HepG2 (cell line): ENCODE measurements around the gene AGMO. TPM values are rescaled to one million over a fixed set of nuclear protein-coding genes. Genes with fewer than 3 reads are reported as not detected.

Source experiments
- ATAC-seq: fragments of 200-7000 bp; cut with Tn5 transposase; 3 replicates; pipeline ENCODE4 v1.9.1; 2020; ENCODE audit warnings: mild to moderate bottlenecking, moderate library complexity
- BruUV-seq: library from RNA; stranded (reverse); fragments of 400-500 nt; replicated peaks from 2 replicates; lab custom pipeline; 2021; lab: Mats Ljungman, UMichigan
- CTCF ChIA-PET: fragments of 300-600 bp; formaldehyde crosslinking; extraction: SDS; loops from one replicate; lab custom pipeline; 2021; ENCODE audit warnings: low total read pairs, inconsistent platforms, low intra/inter-chr PET ratio; lab: Yijun Ruan, JAX
- POLR2A ChIA-PET: fragments of 350-600 bp; sonication (Branson Sonifier 250); formaldehyde crosslinking; loops from one replicate; lab custom pipeline; 2020; ENCODE audit warnings: antibody characterized with exemption, inconsistent platforms; lab: Yijun Ruan, JAX
- DNase-seq: peaks from one replicate; pipeline ENCODE4 v3.0.0-alpha.2; 2015; ENCODE audit warnings: low spot score
- FAIRE-seq: peaks from 3 replicates; lab custom pipeline; 2011; peaks lifted over from hg19 to GRCh38; lab: Jason Lieb, UNC
- H2AFZ ChIP-seq: one replicate; pipeline ENCODE4 v1.6.1; 2011; ENCODE audit warnings: low read length, inconsistent platforms
- H3K27ac ChIP-seq: fragments of 300-600 bp; 3 replicates; pipeline ENCODE4 v1.8.0; 2011; ENCODE audit warnings: mixed run types, mild to moderate bottlenecking, mixed read lengths, low read length, inconsistent platforms; ENCODE audit not compliant: insufficient read depth; ENCODE audit errors: extremely low read length
- H3K27me3 ChIP-seq, 2 experiments: fragments of 200-600 bp in 1 of 2; 2 replicates in 1 of 2; 3 replicates in 1 of 2; pipeline versions ENCODE4 v1.6.0 to v1.8.0; 2011; ENCODE audit warnings: low read length in 2 of 2, mild to moderate bottlenecking in 2 of 2, moderate library complexity in 2 of 2, inconsistent platforms in 1 of 2; ENCODE audit not compliant: insufficient read depth in 2 of 2, control insufficient read depth in 1 of 2
- H3K36me3 ChIP-seq, 2 experiments: fragments of 200-600 bp in 1 of 2; replicated peaks in 1 of 2; 2 replicates in 1 of 2; 3 replicates in 1 of 2; pipeline versions ENCODE4 v1.5.1 to v1.8.0; 2011; ENCODE audit warnings: low read length in 2 of 2, inconsistent platforms in 1 of 2; ENCODE audit not compliant: insufficient read depth in 2 of 2, control insufficient read depth in 1 of 2
- H3K4me1 ChIP-seq: 2 replicates; pipeline ENCODE4 v1.5.1; 2012; ENCODE audit warnings: low read length, inconsistent platforms; ENCODE audit not compliant: insufficient read depth
- H3K4me2 ChIP-seq: 2 replicates; pipeline ENCODE4 v1.6.0; 2011; ENCODE audit warnings: low read depth, low read length, inconsistent platforms
- H3K4me3 ChIP-seq, 3 experiments: fragments of 200-600 bp in 1 of 3; sonication (generic), shearing (Covaris generic) in 1 of 3; replicated peaks in 1 of 3; 2 replicates each; pipeline ENCODE4 v1.5.1; 2011 to 2016; ENCODE audit warnings: low read length in 3 of 3, inconsistent platforms in 2 of 3, low read depth in 2 of 3, mild to moderate bottlenecking in 2 of 3, control low read depth in 1 of 3, mixed read lengths in 1 of 3; ENCODE audit not compliant: insufficient read depth in 1 of 3
- H3K79me2 ChIP-seq: one replicate; pipeline ENCODE4 v1.6.1; 2011; ENCODE audit warnings: low read length, inconsistent platforms; ENCODE audit not compliant: insufficient read depth
- H3K9ac ChIP-seq: 2 replicates; pipeline ENCODE4 v1.6.0; 2011; ENCODE audit warnings: mild to moderate bottlenecking, low read depth, low read length, inconsistent platforms; ENCODE audit not compliant: insufficient read depth
- H3K9me3 ChIP-seq: 2 replicates; pipeline ENCODE4 v1.5.1; 2012; ENCODE audit warnings: mild to moderate bottlenecking, low read length
- H4K20me1 ChIP-seq: 2 replicates; pipeline ENCODE4 v1.6.0; 2011; ENCODE audit warnings: inconsistent platforms, mild to moderate bottlenecking, low read length, moderate library complexity; ENCODE audit not compliant: insufficient read depth
- FOXP1 ChIP-seq, 2 experiments: fragments of 450-650 bp in 1 of 2; IDR thresholded peaks; 2 replicates each; pipeline ENCODE4 v1.6.1; 2017 to 2018; ENCODE audit warnings: antibody characterized with exemption in 1 of 2
- GPN1 ChIP-seq: sonication (generic); formaldehyde crosslinking; IDR thresholded peaks from 2 replicates; pipeline ENCODE4 v1.5.1; 2020; ENCODE audit warnings: missing genetic modification reagents, borderline replicate concordance
- MAZ ChIP-seq, 2 experiments: sonication (generic) in 1 of 2; formaldehyde crosslinking in 1 of 2; IDR thresholded peaks; 2 replicates each; pipeline versions ENCODE4 v1.5.0 to v1.6.1; 2012 to 2020; ENCODE audit warnings: low read depth in 2 of 2, mild to moderate bottlenecking in 2 of 2, borderline replicate concordance in 1 of 2, improper control_type of control experiment in 1 of 2, low read length in 1 of 2, missing genetic modification reagents in 1 of 2, moderate library complexity in 1 of 2
- PHF5A ChIP-seq: IDR thresholded peaks from one replicate; pipeline ENCODE4 v1.6.1; 2018; ENCODE audit warnings: low read depth, missing genetic modification reagents; ENCODE audit not compliant: unreplicated experiment
- SKI ChIP-seq: fragments of 450-650 bp; IDR thresholded peaks from one replicate; pipeline ENCODE4 v1.6.1; 2018; ENCODE audit warnings: mild to moderate bottlenecking; ENCODE audit not compliant: partially characterized antibody
- SP2 ChIP-seq: sonication (generic); formaldehyde crosslinking; IDR thresholded peaks from 2 replicates; pipeline ENCODE4 v1.5.1; 2020; ENCODE audit warnings: mild to moderate bottlenecking, missing genetic modification reagents
- SRF ChIP-seq: IDR thresholded peaks from 2 replicates; pipeline ENCODE4 v1.6.1; 2011; ENCODE audit warnings: mild to moderate bottlenecking, low read depth, low read length, moderate library complexity
- ZBTB8A ChIP-seq: sonication (generic); formaldehyde crosslinking; IDR thresholded peaks from 2 replicates; pipeline ENCODE4 v1.4.0; 2020; ENCODE audit warnings: mild to moderate bottlenecking, low read depth, missing genetic modification reagents, borderline replicate concordance
- ZNF563 ChIP-seq: sonication (generic); formaldehyde crosslinking; IDR thresholded peaks from 2 replicates; pipeline ENCODE4 v1.8.0; 2022; ENCODE audit warnings: mild to moderate bottlenecking, moderate library complexity, missing genetic modification reagents
- ZNF781 ChIP-seq: sonication (generic); formaldehyde crosslinking; IDR thresholded peaks from 2 replicates; pipeline ENCODE4 v1.5.1; 2020; ENCODE audit warnings: borderline replicate concordance, mild to moderate bottlenecking, missing genetic modification reagents; ENCODE audit errors: not compliant biosample characterization
- WGBS: methylation state at CpG from one replicate; pipeline ENCODE4 v1.1.6; 2017; ENCODE audit warnings: low lambda C conversion rate; 5-methylcytosine and 5-hydroxymethylcytosine counted together
- in situ Hi-C: cut with HindIII; loops from 2 replicates; pipeline ENCODE4 v1.10.0; 2017; ENCODE audit warnings: low pct_unique_long_range_greater_than_20kb; ENCODE audit not compliant: extremely low pct_ligation_motif_present
- intact Hi-C: fragments of 100-400 bp; cut with micrococcal nuclease; formaldehyde crosslinking; loops from one replicate; pipeline ENCODE4 v1.10.0; 2022; ENCODE audit not compliant: unreplicated experiment
- polyA plus RNA-seq, 8 experiments: library from polyadenylated mRNA; depleted of rRNA in 3 of 8; stranded (reverse) in 7 of 8; unstranded in 1 of 8; fragments of >200 nt; fragmentation: Illumina TruSeq in 4 of 8; extraction: Trizol in 4 of 8; gene quantifications; 2 replicates each; pipeline versions ENCODE4 v1.2.1 to v1.2.3, GENCODE V29; 2011 to 2016; ENCODE audit warnings: low read depth in 4 of 8, missing spikeins in 1 of 8, mixed read lengths in 1 of 8; ENCODE audit not compliant: insufficient read depth in 1 of 8
- total RNA-seq, 5 experiments: library from RNA; depleted of rRNA; stranded (reverse); fragments of >200 nt; fragmentation: Illumina TruSeq; extraction: Trizol; gene quantifications; 2 replicates each; pipeline ENCODE4 v1.2.3, GENCODE V29; 2016; ENCODE audit warnings: low read depth in 1 of 5
- TF ChIP-seq, protein P1 (sequence below): sonication (generic); formaldehyde crosslinking; IDR thresholded peaks from 2 replicates; pipeline ENCODE4 v1.4.0; 2020; ENCODE audit warnings: missing genetic modification reagents
- TF ChIP-seq, protein P2 (sequence below): sonication (generic); formaldehyde crosslinking; IDR thresholded peaks from 2 replicates; pipeline ENCODE4 v1.8.1; 2022; ENCODE audit warnings: low read depth, mild to moderate bottlenecking, missing genetic modification reagents
- TF ChIP-seq, protein P3 (sequence below): sonication (generic); formaldehyde crosslinking; IDR thresholded peaks from 2 replicates; pipeline ENCODE4 v1.8.0; 2022; ENCODE audit warnings: missing genetic modification reagents, mild to moderate bottlenecking, moderate library complexity, borderline replicate concordance

AGMO gene
- total and polyA plus RNA-seq, 2 of the 13 experiments (the other 11 are each of a cell fraction or from before 2014, with no cell fraction given), result 0.22 to 0.50 TPM

DNA sequence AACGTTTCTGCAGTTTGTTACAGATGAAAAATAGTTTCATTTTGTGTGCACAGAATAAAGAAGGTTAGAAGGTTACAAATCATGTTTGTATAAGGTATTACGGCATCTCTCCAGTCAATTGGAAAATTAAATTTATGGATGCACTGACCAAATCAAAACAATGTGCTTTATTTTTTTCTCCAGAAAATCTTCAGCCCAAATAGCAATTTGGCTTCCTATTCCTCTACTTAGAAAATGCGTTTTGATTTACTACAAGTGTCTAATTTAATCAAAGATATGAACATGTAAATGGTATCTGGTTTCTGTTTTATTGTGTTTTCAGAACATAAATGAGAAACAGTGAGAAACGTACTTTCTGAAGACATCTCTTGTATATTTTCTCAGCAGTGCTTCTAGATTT, 63.4 kb downstream of the AGMO start (continued):
- TF ChIP-seq, protein P1, sequence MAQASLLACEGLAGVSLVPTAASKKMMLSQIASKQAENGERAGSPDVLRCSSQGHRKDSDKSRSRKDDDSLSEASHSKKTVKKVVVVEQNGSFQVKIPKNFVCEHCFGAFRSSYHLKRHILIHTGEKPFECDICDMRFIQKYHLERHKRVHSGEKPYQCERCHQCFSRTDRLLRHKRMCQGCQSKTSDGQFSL, result no peak

DNA sequence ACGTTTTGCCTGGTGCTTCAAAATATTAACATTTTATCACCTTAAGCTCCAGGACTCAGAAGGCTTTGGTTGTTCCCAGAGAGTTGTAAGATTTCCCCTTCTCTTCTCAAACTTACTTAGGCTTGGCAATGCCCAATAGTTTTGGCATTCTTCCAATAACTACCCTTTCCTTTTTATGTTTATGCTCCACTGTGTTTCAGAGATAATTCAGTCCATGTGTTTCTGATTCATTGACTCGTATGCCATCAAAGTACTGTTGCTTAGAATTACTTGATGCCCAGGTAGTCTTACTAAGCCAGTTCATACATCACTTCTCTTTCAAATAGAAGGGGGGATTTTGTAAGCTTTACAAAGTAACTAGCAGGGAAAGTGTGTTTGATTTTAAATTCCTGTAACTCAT, 66.6 kb downstream of the AGMO start:
- Histone ChIP-seq H3K9me3 (peaks cover 78% of the 10 kb centered on the region), H3K4me1 (no peaks in the 10 kb centered on the region), H3K27ac (no peak overlapping the region), H2AFZ (no peak overlapping the region), H3K79me2 (no peaks in the 10 kb centered on the region)
- no peak for DNase-seq
- POLR2A ChIA-PET, result no interaction called here
- no peak for TF ChIP-seq FOXP1 (IDR thresholded peaks at IDR 0.05)
- no peak for TF ChIP-seq FOXP1 (CRISPR knock-in tag; IDR thresholded peaks at IDR 0.05)
- TF ChIP-seq SKI, result no peak
- no peak for TF ChIP-seq SRF
- TF ChIP-seq GPN1 (CRISPR knock-in tag), result no peak
- no peak for TF ChIP-seq PHF5A (CRISPR knock-in tag)
- no peak for TF ChIP-seq ZBTB8A (CRISPR knock-in tag)
- TF ChIP-seq, protein P2, sequence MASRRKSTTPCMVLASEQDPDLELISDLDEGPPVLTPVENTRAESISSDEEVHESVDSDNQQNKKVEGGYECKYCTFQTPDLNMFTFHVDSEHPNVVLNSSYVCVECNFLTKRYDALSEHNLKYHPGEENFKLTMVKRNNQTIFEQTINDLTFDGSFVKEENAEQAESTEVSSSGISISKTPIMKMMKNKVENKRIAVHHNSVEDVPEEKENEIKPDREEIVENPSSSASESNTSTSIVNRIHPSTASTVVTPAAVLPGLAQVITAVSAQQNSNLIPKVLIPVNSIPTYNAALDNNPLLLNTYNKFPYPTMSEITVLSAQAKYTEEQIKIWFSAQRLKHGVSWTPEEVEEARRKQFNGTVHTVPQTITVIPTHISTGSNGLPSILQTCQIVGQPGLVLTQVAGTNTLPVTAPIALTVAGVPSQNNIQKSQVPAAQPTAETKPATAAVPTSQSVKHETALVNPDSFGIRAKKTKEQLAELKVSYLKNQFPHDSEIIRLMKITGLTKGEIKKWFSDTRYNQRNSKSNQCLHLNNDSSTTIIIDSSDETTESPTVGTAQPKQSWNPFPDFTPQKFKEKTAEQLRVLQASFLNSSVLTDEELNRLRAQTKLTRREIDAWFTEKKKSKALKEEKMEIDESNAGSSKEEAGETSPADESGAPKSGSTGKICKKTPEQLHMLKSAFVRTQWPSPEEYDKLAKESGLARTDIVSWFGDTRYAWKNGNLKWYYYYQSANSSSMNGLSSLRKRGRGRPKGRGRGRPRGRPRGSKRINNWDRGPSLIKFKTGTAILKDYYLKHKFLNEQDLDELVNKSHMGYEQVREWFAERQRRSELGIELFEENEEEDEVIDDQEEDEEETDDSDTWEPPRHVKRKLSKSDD (CRISPR knock-in tag), result no peak
- TF ChIP-seq MAZ (IDR thresholded peaks at IDR 0.05; ENCODE audit: borderline replicate concordance, low read depth, low read length), result no peak
- TF ChIP-seq MAZ (CRISPR knock-in tag; IDR thresholded peaks at IDR 0.05; ENCODE audit: low read depth), result no peak
- no peak for TF ChIP-seq ZNF563 (CRISPR knock-in tag)
- TF ChIP-seq, protein P3, sequence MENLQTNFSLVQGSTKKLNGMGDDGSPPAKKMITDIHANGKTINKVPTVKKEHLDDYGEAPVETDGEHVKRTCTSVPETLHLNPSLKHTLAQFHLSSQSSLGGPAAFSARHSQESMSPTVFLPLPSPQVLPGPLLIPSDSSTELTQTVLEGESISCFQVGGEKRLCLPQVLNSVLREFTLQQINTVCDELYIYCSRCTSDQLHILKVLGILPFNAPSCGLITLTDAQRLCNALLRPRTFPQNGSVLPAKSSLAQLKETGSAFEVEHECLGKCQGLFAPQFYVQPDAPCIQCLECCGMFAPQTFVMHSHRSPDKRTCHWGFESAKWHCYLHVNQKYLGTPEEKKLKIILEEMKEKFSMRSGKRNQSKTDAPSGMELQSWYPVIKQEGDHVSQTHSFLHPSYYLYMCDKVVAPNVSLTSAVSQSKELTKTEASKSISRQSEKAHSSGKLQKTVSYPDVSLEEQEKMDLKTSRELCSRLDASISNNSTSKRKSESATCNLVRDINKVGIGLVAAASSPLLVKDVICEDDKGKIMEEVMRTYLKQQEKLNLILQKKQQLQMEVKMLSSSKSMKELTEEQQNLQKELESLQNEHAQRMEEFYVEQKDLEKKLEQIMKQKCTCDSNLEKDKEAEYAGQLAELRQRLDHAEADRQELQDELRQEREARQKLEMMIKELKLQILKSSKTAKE (CRISPR knock-in tag), result no peak
- no peak for TF ChIP-seq SP2 (CRISPR knock-in tag)
- TF ChIP-seq ZNF781 (CRISPR knock-in tag), result no peak
- TF ChIP-seq, all 625 proteins: peak for 0
- H3K36me3 ChIP-seq, result no peaks in the 10 kb centered on the region
- H3K9ac ChIP-seq, result no peak overlapping the region
- intact Hi-C loops (no loop called here), in situ Hi-C loops (no loop called here)
- ATAC-seq (no peak), FAIRE-seq (no peak)
- no peak overlapping the region for H3K4me2 ChIP-seq
- BruUV-seq, result no TSS peak
- no peaks in the 10 kb centered on the region for H4K20me1 ChIP-seq
- 17% methylated on average over 2 of the region's 2 CpGs for WGBS
- no peaks in the 10 kb centered on the region for H3K27me3 ChIP-seq
- H3K4me3 ChIP-seq, result no peak overlapping the region
- CTCF ChIA-PET, result no interaction called here
